Measurements from ENCODE around the gene MARVELD3.
"Not testable (repeated sequence)": the region's sequence is repeated elsewhere in the genome, so short reads cannot be mapped to it uniquely, and the experiment has no call there.

The MARVELD3 gene

DNA sequence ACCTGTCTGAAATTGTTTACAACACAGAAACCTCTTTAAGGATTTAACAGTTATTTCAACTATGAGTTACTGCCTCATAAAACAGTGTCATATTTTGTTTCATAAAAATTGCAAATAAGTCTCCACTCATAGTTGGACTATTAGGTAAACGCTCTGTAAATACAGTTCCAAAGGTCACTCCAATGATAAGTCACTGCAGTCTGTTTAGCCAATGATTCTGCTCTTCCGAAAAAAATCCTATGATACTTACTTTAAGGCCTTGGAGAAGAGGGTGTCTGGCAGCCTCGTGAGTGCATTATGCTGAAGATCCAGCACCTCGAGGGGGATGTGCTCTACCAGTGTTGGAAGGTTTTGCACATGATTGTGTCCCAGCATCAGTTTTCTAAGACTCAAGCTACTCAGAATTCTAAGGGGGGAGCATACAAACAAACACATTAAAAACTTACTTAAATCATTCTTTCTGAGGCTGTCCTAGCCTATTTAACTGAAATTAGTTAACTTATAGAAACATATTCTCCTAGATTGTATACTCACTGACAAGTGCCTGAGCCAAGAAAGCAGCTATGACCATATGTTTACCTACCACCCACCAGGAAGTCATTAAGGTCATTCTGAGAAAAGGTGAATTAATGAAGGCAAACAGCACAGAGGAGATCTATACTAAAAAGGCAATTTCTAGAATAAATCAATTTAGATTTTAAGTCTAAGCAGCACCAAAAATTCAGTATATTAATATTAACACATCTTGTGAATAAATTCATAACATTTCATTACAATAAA lies 41.1 kb downstream of the MARVELD3 start:
- in situ Hi-C loops (cut with MboI; ENCODE audit: low pct_unique_long_range_greater_than_20kb, low sequenced_read_pairs) = no loop called here
- DNase-seq = no peak

DNA sequence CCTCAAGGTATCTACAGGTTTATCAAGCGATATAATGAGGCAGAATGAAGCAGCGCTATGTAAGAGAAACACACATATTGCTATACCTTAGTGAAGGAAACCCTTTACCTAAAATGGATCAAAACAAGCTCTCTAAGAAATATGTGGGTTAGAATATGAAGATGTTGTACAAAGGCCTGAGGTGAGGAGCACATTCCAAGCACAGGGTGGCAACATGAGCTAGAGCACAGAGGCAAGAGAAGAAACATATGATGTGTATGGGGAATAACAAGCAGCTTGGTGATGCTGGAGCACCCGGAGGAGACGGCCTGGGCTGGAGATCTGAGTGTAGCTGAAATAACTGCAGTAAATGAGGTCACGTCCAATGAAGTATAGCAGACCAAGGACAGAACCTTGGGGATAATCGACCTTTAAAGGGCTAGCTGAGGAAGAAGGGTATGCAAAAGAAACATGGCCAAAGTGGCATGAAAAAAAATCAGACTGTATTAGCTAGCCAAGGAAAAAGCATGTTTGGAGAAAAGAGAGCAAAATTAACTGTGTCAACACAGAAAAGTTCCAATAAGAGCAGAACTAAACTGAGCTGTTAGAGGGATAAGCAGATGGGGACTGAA lies 44.0 kb downstream of the MARVELD3 start:
- in situ Hi-C loops (cut with MboI; ENCODE audit: low pct_unique_long_range_greater_than_20kb, low sequenced_read_pairs) = no loop called here

DNA sequence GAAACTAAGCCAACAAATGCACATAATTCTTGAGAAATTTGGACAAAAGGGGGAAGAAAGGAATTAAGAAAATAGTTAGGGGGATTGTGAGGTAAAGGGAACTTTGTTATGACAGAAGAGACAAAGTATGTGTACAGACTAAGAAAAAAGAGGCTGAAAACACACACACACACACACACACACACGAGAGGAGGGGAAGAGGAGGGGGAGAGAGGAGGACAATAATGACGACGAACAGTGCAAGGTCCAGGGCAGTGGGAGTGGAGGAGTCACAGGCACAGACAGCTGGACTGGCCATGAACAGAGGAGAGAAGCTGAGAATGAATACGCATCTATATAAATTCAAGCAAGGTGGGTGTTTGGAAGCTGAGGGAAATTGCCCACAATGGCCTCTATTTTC lies 44.6 kb downstream of the MARVELD3 start:
- no peak for DNase-seq

More for the DNA sequence above, 44.0 kb downstream of the MARVELD3 start:
- DNase-seq = no peak

DNA sequence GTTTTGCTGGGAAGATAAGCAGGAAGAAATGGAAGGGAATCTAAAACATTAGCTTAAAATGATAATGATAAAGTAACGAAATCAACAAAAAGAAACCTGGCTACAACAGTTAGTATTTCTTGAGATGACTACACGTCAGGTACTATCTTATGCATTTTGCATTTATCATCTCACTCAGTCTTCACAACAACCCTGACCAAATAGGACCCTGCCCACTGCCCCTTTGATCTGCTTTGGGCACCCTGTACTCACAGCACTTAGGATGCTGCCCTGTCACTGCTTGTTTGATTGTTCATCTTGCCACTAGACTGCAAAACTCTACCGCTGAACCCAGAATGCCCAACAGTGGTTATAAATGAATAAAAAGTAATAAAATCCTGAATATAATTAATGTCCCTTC lies 45.2 kb downstream of the MARVELD3 start:
- DNase-seq = no peak
- in situ Hi-C loops (cut with MboI; ENCODE audit: low pct_unique_long_range_greater_than_20kb, low sequenced_read_pairs) = no loop called here

More for the DNA sequence above, 44.6 kb downstream of the MARVELD3 start:
- in situ Hi-C loops (cut with MboI; ENCODE audit: low pct_unique_long_range_greater_than_20kb, low sequenced_read_pairs) = no loop called here

DNA sequence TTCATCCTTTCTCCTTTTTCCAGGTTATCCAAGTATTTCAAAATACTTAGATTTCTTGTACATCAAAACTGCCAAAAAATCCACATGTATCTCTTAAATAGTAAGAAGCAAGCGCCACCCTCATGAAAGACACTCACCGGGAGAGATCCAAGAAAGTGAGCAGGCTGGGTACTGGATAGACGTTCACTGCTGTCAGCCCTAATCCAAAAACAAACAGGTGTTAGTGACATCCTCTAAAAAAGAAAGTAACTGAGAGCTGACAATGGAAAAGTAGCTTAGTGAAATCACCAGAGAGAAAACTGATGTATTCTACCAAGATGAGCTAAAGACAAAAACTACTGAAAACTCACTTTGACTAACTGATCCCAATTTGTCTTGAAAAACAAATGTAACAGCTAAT lies 46.1 kb downstream of the MARVELD3 start:
- in situ Hi-C loops (cut with MboI; ENCODE audit: low pct_unique_long_range_greater_than_20kb, low sequenced_read_pairs) = no loop called here

DNA sequence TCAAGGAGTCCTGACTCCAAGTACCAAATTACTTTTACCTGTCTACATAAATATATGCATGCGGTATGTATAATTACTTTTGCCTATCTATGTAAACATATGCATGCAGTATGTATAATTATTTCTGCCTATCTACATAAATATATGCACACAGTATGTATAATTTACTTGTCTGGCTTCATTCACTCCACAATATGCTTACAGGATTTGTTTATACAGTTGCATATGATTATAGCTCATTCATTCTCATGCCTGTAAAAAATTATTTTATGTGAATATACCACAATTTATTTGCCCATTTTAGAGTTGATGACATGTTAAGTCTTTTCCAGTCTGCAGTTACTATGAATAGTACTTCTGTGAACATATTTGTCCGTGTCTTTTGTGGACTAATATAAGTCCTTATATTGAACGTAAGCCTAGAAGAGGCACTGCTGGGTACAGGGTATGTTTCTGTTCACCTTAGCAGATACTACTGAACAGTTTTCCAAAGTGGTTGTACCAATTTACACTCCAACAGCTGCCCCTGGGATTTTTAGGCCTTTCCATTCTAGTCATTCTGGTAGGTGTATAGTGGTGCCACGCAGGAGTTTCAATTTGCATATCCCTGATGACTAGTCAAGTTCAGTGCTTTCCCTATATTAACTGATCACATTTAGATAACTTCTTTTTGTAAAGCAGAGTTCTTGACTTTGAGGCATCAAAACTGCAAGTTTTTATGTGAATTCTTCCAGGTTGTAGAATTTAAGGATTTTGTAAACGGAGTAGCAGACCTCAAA lies 47.0 kb downstream of the MARVELD3 start:
- in situ Hi-C loops (cut with MboI; ENCODE audit: low pct_unique_long_range_greater_than_20kb, low sequenced_read_pairs) = no loop called here
- no peak for DNase-seq

More for the DNA sequence above, 46.1 kb downstream of the MARVELD3 start:
- no peak for DNase-seq

DNA sequence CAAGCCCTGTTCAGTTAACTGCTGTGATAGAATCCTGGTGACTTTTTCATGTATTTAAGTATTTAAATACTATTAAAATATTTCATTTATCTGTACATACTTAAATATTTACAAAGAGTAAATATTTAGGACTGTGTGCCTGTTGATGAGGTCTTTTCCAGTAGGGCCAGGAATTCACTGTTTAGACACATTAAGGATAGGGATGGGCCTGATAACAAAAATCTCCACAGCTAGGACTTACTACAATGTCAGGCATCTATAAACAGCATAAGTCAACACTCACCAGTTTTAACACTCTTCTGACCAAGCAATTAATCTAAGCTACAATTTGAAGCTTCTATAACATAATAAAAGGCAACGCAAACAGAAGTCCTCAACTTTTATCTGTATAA lies 47.6 kb downstream of the MARVELD3 start:
- in situ Hi-C loops (cut with MboI; ENCODE audit: low pct_unique_long_range_greater_than_20kb, low sequenced_read_pairs) = no loop called here
- no peak for DNase-seq

DNA sequence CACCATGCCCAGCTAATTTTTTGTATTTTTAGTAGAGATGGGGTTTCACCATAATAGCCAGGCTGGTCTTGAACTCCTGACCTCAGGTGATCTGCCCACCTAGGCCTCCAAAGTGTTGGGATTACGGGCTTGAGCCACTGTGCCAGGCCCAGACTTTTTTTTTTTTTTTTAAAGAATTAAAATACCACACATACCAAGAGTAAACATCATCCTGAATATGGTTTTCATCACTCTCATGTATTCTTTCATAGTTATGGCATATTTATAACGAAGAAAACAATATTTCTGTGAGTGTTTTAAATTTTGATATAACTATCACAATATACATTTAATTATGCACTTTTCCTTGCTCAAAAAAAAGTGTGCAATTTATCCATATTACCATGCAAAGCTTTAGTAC lies 48.2 kb downstream of the MARVELD3 start:
- no peak for DNase-seq
- in situ Hi-C loops (cut with MboI; ENCODE audit: low pct_unique_long_range_greater_than_20kb, low sequenced_read_pairs) = no loop called here

DNA sequence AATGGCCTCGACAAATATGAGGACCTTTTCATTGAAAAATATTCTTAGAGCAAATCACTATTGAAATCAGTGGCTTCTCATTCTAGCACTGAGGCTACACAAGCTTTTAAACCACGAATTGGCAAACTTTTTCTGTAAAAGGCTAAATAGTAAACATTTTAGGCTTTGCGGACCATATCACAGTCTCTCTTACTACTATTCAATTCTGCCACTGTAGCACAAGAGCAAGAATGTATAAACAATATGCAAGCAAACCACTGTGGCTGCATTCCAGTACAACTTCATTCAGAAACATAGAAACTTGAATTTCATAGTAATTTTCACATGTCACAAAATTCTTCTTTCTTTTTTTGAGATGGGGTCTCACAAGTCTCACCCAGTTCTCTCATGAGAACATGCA lies 49.4 kb downstream of the MARVELD3 start:
- in situ Hi-C loops (cut with MboI; ENCODE audit: low pct_unique_long_range_greater_than_20kb, low sequenced_read_pairs) = no loop called here
- DNase-seq = no peak

DNA sequence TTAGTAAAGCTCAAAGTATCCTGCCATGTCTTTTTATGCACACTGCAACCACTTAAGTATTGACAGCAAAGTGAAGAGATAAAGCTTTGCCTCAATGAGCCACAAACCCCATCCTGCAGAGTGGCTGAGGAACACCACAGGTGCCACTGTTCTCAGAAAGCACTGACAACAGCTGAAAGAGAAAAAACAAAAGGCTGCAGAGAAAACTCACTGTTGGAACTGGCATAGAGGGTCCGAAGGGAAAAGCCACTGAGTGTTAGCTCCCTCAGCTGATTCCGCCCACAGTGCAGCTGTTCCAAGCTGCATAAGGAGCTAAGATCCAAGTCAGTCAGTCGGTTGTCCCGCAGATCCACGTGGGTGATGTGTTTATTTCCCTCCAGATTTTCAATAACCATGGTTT lies 50.3 kb downstream of the MARVELD3 start:
- DNase-seq = no peak
- in situ Hi-C loops (cut with MboI; ENCODE audit: low pct_unique_long_range_greater_than_20kb, low sequenced_read_pairs) = no loop called here

DNA sequence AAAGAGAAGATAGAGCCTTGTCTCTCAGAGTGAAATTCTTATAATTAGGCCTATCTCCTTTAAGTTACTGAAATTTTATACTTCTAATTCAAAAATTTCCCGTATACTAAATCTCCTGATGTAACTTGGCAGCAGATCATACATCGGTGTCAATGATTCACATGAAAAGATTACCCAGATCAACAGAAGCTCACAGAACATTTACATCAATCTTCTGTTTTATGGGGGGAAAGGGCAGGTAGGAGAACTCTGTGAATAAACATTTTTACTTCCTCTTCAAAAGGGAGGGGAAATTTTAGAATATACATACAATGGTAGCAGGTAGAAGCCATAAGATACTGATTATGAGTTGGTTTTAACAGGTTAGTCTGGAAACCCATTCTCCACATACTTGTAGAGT lies 55.4 kb downstream of the MARVELD3 start:
- in situ Hi-C loops (cut with MboI; ENCODE audit: low pct_unique_long_range_greater_than_20kb, low sequenced_read_pairs) = no loop called here
- DNase-seq = no peak

DNA sequence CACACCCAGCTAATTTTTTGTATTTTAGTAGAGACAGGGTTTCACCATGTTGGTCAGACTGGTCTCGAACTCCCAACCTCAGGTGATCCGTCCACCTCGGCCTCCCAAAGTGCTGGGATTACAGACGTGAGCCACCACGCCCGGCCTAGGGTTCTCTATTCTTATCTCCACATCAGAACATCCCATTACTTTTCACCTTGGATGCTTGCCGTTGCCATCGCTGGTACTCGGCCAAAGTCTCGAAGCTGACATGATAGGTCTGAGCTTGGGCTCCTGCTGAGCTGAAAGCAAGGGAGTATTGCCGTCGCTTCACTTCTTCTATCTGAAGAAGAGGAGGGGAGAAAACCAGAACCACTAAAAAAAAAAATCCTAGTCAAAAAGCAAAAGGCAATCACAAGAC lies 58.3 kb downstream of the MARVELD3 start:
- DNase-seq; in situ Hi-C loops (cut with MboI; ENCODE audit: low pct_unique_long_range_greater_than_20kb, low sequenced_read_pairs): not testable (repeated sequence)

Measured in KBM-7 (cell line).